Endodermal cell (in vitro differentiated cells): ENCODE measurements around the gene SYMPK. TPM values are rescaled to one million over a fixed set of nuclear protein-coding genes. Genes with fewer than 3 reads are reported as not detected.

ENCODE experiments used
- DNase-seq: peaks from one replicate; pipeline ENCODE4 v3.0.0-alpha.2; 2017
- H3K27ac ChIP-seq: 2 replicates; pipeline ENCODE4 v1.5.1; 2013; ENCODE audit warnings: mild to moderate bottlenecking, low read depth, low read length, moderate library complexity
- H3K27me3 ChIP-seq: 2 replicates; pipeline ENCODE4 v1.6.1; 2013; ENCODE audit warnings: mild to moderate bottlenecking, low read length, moderate library complexity; ENCODE audit not compliant: insufficient read depth, control insufficient read depth, poor library complexity, severe bottlenecking
- H3K36me3 ChIP-seq: 2 replicates; pipeline ENCODE4 v1.7.0; 2013; ENCODE audit warnings: mild to moderate bottlenecking, low read length, moderate library complexity; ENCODE audit not compliant: control insufficient read depth, insufficient read depth
- H3K4me1 ChIP-seq: one replicate; pipeline ENCODE4 v1.7.0; 2013; ENCODE audit warnings: low read length; ENCODE audit not compliant: control insufficient read depth, insufficient read depth
- H3K4me3 ChIP-seq: 2 replicates; pipeline ENCODE4 v1.5.1; 2013; ENCODE audit warnings: mild to moderate bottlenecking, low read length, moderate library complexity
- H3K9ac ChIP-seq: 2 replicates; pipeline ENCODE4 v1.6.1; 2013; ENCODE audit warnings: mild to moderate bottlenecking, low read length, moderate library complexity; ENCODE audit not compliant: poor library complexity, severe bottlenecking; ENCODE audit errors: extremely low read depth
- H3K9me3 ChIP-seq: 2 replicates; pipeline ENCODE4 v1.6.1; 2013; ENCODE audit warnings: mild to moderate bottlenecking, low read length, moderate library complexity; ENCODE audit not compliant: control insufficient read depth
- H3K27ac Mint-ChIP-seq: 2 replicates; pipeline ENCODE4 v1.8.0; 2020; ENCODE audit warnings: mixed read lengths
- H3K27me3 Mint-ChIP-seq: 2 replicates; pipeline ENCODE4 v1.8.0; 2021; ENCODE audit warnings: mild to moderate bottlenecking, mixed read lengths; ENCODE audit not compliant: insufficient read depth
- H3K36me3 Mint-ChIP-seq: 2 replicates; pipeline ENCODE4 v1.8.0; 2020; ENCODE audit warnings: low read depth, mixed read lengths
- H3K4me1 Mint-ChIP-seq: 2 replicates; pipeline ENCODE4 v1.8.0; 2020; ENCODE audit warnings: mixed read lengths
- H3K4me3 Mint-ChIP-seq: 2 replicates; pipeline ENCODE4 v1.8.0; 2020; ENCODE audit warnings: mild to moderate bottlenecking, moderate library complexity, mixed read lengths
- H3K9me3 Mint-ChIP-seq: 2 replicates; pipeline ENCODE4 v1.8.0; 2020; ENCODE audit warnings: mild to moderate bottlenecking, mixed read lengths
- WGBS, 2 experiments: methylation state at CpG; one replicate each; pipeline versions ENCODE4 v1.1.5 to v1.1.7; 2013; ENCODE audit warnings: missing lambda C conversion rate in 2 of 2, mixed read lengths in 1 of 2; ENCODE audit not compliant: insufficient coverage in 1 of 2, insufficient read length in 1 of 2; 5-methylcytosine and 5-hydroxymethylcytosine counted together
- long read RNA-seq, 4 experiments: library from polyadenylated mRNA in 2 of 4; library from RNA in 1 of 4; library from capped mRNA in 1 of 4; stranded (forward) in 3 of 4; unstranded in 1 of 4; transcript quantifications; one replicate each; pipeline ENCODE4 v2.0.0, GENCODE V29; 2020 to 2021; ENCODE audit warnings: inconsistent platforms in 1 of 4
- polyA plus RNA-seq, 2 experiments: library from polyadenylated mRNA; stranded (reverse); fragments of 50-300 nt; gene quantifications; one replicate each; pipeline ENCODE4 v1.2.3, GENCODE V29; 2013
- total RNA-seq, 2 donors: library from RNA; stranded (reverse); fragmentation: NEBNext Ultra II Directional in 1 of 2; extraction: Animal tissue kit (Norgen Biotek cat#: 25700) in 1 of 2; gene quantifications; 2 replicates in 1 of 2; 3 replicates in 1 of 2; pipeline ENCODE4 v1.2.1, GENCODE V29; 2021
- TF ChIP-seq, protein P1 (sequence below): fragments of 200-600 bp; sonication (generic); conservative IDR thresholded peaks from 2 replicates; pipeline ENCODE4 v1.5.0; 2021; ENCODE audit warnings: antibody characterized with exemption, mild to moderate bottlenecking

SYMPK gene
- 100 to 1,000 TPM; 104 to 119 TPM for total RNA-seq
- 68.8 TPM for polyA plus RNA-seq (2013, experiment 1 of 2)
- 64.9 TPM for polyA plus RNA-seq (2013, experiment 2 of 2)
- long read RNA-seq, experiment 1, full-length matches to known transcripts: 8 of 26 reads
- long read RNA-seq, experiment 1, partial matches to known transcripts: 15 of 26 reads
- long read RNA-seq, experiment 1, other reads (novel, unspliced or antisense): 3 of 26 reads
- long read RNA-seq, experiment 2, full-length matches to known transcripts: 57 of 105 reads
- long read RNA-seq, experiment 2, partial matches to known transcripts: 24 of 105 reads
- long read RNA-seq, experiment 2, other reads (novel, unspliced or antisense): 24 of 105 reads
- long read RNA-seq, experiment 3, full-length matches to known transcripts: 8 of 33 reads
- long read RNA-seq, experiment 3, partial matches to known transcripts: 17 of 33 reads
- long read RNA-seq, experiment 3, other reads (novel, unspliced or antisense): 8 of 33 reads
- long read RNA-seq, experiment 4, partial matches to known transcripts: 6 of 14 reads
- long read RNA-seq, experiment 4, other reads (novel, unspliced or antisense): 3 of 14 reads

DNA sequence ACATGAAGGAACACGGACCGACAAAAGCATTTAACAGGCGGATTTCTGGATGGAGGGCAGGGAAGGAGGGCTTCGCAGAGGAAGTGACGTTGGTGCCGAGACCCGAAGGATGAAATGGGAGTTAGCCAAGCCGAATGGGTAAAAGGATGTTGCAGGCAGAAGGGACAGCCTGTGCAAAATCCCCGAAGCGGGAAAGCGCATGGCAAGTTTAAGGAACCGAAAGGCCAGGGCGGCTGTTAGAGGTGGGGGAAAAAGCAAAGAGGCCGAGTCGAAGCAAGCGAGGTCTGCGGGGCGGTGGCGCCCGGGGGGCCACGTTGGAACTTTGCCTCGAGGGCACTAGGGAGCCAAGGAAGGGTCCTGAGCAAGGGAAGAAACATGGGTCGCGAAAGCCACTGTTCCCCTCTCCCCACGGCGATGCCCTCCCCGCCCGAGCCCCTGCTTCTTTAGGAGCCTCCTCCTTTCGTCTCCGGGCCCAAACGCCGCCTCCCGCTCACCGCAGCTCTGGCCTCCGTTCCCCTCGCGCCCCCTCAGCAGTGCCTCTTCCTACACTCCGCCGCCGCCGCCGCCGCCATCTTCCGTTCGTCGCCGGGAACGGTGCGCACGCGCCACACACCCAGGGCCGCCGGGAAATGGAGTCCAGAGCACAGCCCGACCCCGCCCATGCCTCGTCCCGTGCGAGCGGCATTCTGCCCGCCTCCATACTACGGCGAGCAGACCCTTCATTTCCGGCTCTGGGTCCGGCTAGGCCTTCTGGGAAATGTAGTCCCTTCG lies at the start of gene SYMPK:
SYMPK (minus strand) TSS at position 584 of the 771 bp plus-strand sequence. CDS start 8,652 bp downstream, outside the sequence.
- Histone ChIP-seq H3K36me3 (peaks cover 24% of the 10 kb centered on the region), H3K27me3 (no peaks in the 10 kb centered on the region), H3K4me3 (peak within 1 kb of the TSS; percentile 91), H3K27ac (peak within 1 kb of the TSS; percentile 72), H3K4me1 (peaks cover 6% of the 10 kb centered on the region), H3K9ac (peak within 1 kb of the TSS; percentile 88), H3K9me3 (no peaks in the 10 kb centered on the region)
- DNase-seq: peak; percentile 100
- WGBS, 2 experiments: 0% methylated on average over 41 to 65 of the region's 65 CpGs
- H3K27me3 Mint-ChIP-seq: no peaks in the 10 kb centered on the region
- TF ChIP-seq, protein P1, sequence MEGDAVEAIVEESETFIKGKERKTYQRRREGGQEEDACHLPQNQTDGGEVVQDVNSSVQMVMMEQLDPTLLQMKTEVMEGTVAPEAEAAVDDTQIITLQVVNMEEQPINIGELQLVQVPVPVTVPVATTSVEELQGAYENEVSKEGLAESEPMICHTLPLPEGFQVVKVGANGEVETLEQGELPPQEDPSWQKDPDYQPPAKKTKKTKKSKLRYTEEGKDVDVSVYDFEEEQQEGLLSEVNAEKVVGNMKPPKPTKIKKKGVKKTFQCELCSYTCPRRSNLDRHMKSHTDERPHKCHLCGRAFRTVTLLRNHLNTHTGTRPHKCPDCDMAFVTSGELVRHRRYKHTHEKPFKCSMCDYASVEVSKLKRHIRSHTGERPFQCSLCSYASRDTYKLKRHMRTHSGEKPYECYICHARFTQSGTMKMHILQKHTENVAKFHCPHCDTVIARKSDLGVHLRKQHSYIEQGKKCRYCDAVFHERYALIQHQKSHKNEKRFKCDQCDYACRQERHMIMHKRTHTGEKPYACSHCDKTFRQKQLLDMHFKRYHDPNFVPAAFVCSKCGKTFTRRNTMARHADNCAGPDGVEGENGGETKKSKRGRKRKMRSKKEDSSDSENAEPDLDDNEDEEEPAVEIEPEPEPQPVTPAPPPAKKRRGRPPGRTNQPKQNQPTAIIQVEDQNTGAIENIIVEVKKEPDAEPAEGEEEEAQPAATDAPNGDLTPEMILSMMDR: no peak
- H3K9me3 Mint-ChIP-seq: no peaks in the 10 kb centered on the region
- H3K4me3 Mint-ChIP-seq: peak within 1 kb of the TSS; percentile 100
- H3K36me3 Mint-ChIP-seq: peaks cover 31% of the 10 kb centered on the region
- peak within 1 kb of the TSS; percentile 99 for H3K27ac Mint-ChIP-seq
- H3K4me1 Mint-ChIP-seq: peaks cover 19% of the 10 kb centered on the region

DNA sequence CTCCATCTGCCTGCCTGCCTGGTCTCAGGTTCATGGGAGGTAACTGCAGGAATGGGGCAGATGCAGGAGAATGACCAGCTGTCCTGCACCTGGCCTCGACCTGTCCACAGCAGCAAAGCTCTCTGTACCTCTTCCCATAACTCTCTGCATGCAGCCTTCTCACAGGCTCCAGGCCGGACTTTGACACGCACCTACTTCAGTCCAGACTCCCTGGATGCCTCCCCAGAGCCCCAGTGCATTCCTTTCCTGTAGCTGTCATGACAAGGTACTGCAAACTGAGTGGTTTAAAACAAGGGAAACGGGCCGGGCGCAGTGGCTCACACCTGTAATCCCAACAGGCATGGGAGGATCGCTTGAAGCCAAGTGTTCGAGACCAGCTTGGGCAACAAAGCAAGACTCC lies 48.3 kb upstream of the SYMPK start:
- Mint-ChIP-seq H3K27ac (no peak overlapping the region), H3K4me3 (no peak overlapping the region), H3K27me3 (peaks cover 5% of the 10 kb centered on the region), H3K9me3 (no peaks in the 10 kb centered on the region), H3K4me1 (no peaks in the 10 kb centered on the region), H3K36me3 (no peaks in the 10 kb centered on the region)
- no peak for DNase-seq
- WGBS, 2 experiments: 85 to 91% methylated on average over 8 of the region's 8 CpGs
- no peaks in the 10 kb centered on the region for H3K9me3 ChIP-seq
- no peaks in the 10 kb centered on the region for H3K36me3 ChIP-seq
- no peak overlapping the region for H3K4me3 ChIP-seq
- no peak overlapping the region for H3K27ac ChIP-seq
- TF ChIP-seq, protein P1: no peak
- H3K27me3 ChIP-seq: no peaks in the 10 kb centered on the region
- H3K9ac ChIP-seq: no peak overlapping the region
- H3K4me1 ChIP-seq: no peaks in the 10 kb centered on the region

DNA sequence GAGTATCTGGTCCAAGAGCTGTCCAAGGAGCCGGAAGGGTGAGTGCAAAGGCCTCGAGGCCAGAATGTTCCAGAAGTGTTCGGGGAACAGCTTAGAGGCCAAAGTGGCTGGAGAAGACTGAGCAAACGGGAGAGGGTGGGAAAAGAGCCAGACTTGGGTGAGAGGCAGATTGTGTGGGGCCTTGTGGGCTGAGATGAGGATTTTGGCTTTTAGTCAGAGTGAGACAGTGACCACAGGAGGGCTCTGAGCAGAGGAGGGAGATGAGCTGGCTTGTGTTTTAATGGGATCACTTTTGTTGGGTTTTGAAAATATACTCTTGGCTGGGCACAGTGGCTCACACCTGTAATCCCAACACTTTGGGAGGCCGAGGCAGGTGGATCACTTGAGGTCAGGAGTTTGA lies 46.0 kb upstream of the SYMPK start:
- no peak overlapping the region for H3K9ac ChIP-seq
- no peaks in the 10 kb centered on the region for H3K9me3 ChIP-seq
- H3K4me3 Mint-ChIP-seq: no peak overlapping the region
- H3K27me3 ChIP-seq: no peaks in the 10 kb centered on the region
- H3K4me3 ChIP-seq: no peak overlapping the region
- no peaks in the 10 kb centered on the region for H3K36me3 ChIP-seq
- no peaks in the 10 kb centered on the region for H3K36me3 Mint-ChIP-seq
- no peak overlapping the region for H3K27ac ChIP-seq
- WGBS, 2 experiments: 83 to 100% methylated on average over 2 to 5 of the region's 5 CpGs
- no peak for DNase-seq
- peaks cover 9% of the 10 kb centered on the region for H3K27me3 Mint-ChIP-seq
- TF ChIP-seq, protein P1: no peak
- H3K27ac Mint-ChIP-seq: no peak overlapping the region
- H3K4me1 ChIP-seq: no peaks in the 10 kb centered on the region
- no peaks in the 10 kb centered on the region for H3K4me1 Mint-ChIP-seq
- no peaks in the 10 kb centered on the region for H3K9me3 Mint-ChIP-seq
